Loucy (cell line): ENCODE results near the gene CCDC141.

Experiments
- H2AFZ ChIP-seq: fragments of 200-600 bp; sonication (generic); 2 replicates; pipeline ENCODE4 v1.6.0; 2016; ENCODE audit warnings: antibody characterized with exemption, mild to moderate bottlenecking, low read length, moderate library complexity
- H3F3A ChIP-seq: fragments of 200-600 bp; 2 replicates; pipeline ENCODE4 v1.6.0; 2016; ENCODE audit warnings: antibody characterized with exemption, low read depth, mild to moderate bottlenecking
- H3K27me3 ChIP-seq: fragments of 200-600 bp; sonication (generic); 2 replicates; pipeline ENCODE4 v1.6.1; 2014; ENCODE audit warnings: low read length, mild to moderate bottlenecking; ENCODE audit not compliant: insufficient read depth, poor library complexity, severe bottlenecking
- H3K36me3 ChIP-seq: fragments of 200-600 bp; sonication (generic); 2 replicates; pipeline ENCODE4 v1.6.1; 2016; ENCODE audit warnings: low read length; ENCODE audit not compliant: insufficient read depth
- H3K4me1 ChIP-seq: fragments of 200-600 bp; sonication (generic); 2 replicates; pipeline ENCODE4 v1.5.1; 2014; ENCODE audit warnings: low read length, mild to moderate bottlenecking; ENCODE audit not compliant: insufficient read depth, poor library complexity, severe bottlenecking
- H3K4me2 ChIP-seq: fragments of 200-600 bp; sonication (generic); 2 replicates; pipeline ENCODE4 v1.6.0; 2014; ENCODE audit warnings: antibody characterized with exemption, low read length, low read depth, mild to moderate bottlenecking; ENCODE audit not compliant: poor library complexity, severe bottlenecking
- H3K4me3 ChIP-seq: fragments of 200-600 bp; sonication (generic); 2 replicates; pipeline ENCODE4 v1.5.1; 2014; ENCODE audit warnings: low read length, mild to moderate bottlenecking, mixed read lengths; ENCODE audit not compliant: poor library complexity, severe bottlenecking
- H3K79me2 ChIP-seq: fragments of 200-600 bp; sonication (generic); 2 replicates; pipeline ENCODE4 v1.6.1; 2014; ENCODE audit warnings: low read length; ENCODE audit not compliant: insufficient read depth
- H3K9ac ChIP-seq: fragments of 200-600 bp; sonication (generic); 2 replicates; pipeline ENCODE4 v1.6.0; 2014; ENCODE audit warnings: mild to moderate bottlenecking, low read depth, low read length, moderate library complexity; ENCODE audit not compliant: poor library complexity, severe bottlenecking
- H3K9me2 ChIP-seq: fragments of 200-600 bp; sonication (generic); replicated peaks from 2 replicates; pipeline ENCODE4 v1.6.1; 2016; ENCODE audit warnings: low read depth, low read length, mixed read lengths
- H3K9me3 ChIP-seq: fragments of 200-600 bp; sonication (generic); 2 replicates; pipeline ENCODE4 v1.6.1; 2014; ENCODE audit warnings: mild to moderate bottlenecking, antibody characterized with exemption, low read length, low read depth; ENCODE audit not compliant: insufficient read depth
- H4K20me1 ChIP-seq: fragments of 200-600 bp; sonication (generic); 2 replicates; pipeline ENCODE4 v1.6.0; 2014; ENCODE audit warnings: antibody characterized with exemption, low read length, mild to moderate bottlenecking; ENCODE audit not compliant: insufficient read depth, poor library complexity, severe bottlenecking
- CTCF ChIP-seq: fragments of 200-600 bp; sonication (generic); conservative IDR thresholded peaks from 2 replicates; pipeline ENCODE4 v1.5.1; 2014; ENCODE audit warnings: mild to moderate bottlenecking, antibody characterized with exemption, low read length
- EZH2phosphoT487 ChIP-seq: fragments of 200-600 bp; IDR thresholded peaks from 2 replicates; pipeline ENCODE4 v1.6.1; 2018; ENCODE audit warnings: antibody characterized with exemption, mild to moderate bottlenecking, moderate library complexity, borderline replicate concordance

CCDC141 gene

GRCh38 chr2:178870703-178871102, 179.2 kb downstream of the CCDC141 start:
- H3K4me1 ChIP-seq: peaks cover 18% of the 10 kb centered on the region
- peak overlapping the region; percentile 27 for H3K4me2 ChIP-seq
- no peak for TF ChIP-seq CTCF
- TF ChIP-seq EZH2phosphoT487: no peak
- no peaks in the 10 kb centered on the region for H3F3A ChIP-seq
- no peak overlapping the region for H3K9ac ChIP-seq
- no peaks in the 10 kb centered on the region for H3K27me3 ChIP-seq
- peak overlapping the region; percentile 1; the same call in 1 of the 2 replicates for H2AFZ ChIP-seq
- no peaks in the 10 kb centered on the region for H3K9me3 ChIP-seq
- H3K9me2 ChIP-seq: no peaks in the 10 kb centered on the region
- H3K36me3 ChIP-seq: no peaks in the 10 kb centered on the region
- no peak overlapping the region for H3K4me3 ChIP-seq
- H4K20me1 ChIP-seq: no peaks in the 10 kb centered on the region
- no peaks in the 10 kb centered on the region for H3K79me2 ChIP-seq

GRCh38 chr2:178865999-178866398, 183.9 kb downstream of the CCDC141 start:
- Histone ChIP-seq H3K79me2 (no peaks in the 10 kb centered on the region), H3K36me3 (no peaks in the 10 kb centered on the region), H4K20me1 (no peaks in the 10 kb centered on the region), H2AFZ (no peak overlapping the region), H3K27me3 (no peaks in the 10 kb centered on the region), H3K4me2 (no peak overlapping the region), H3K9me2 (no peaks in the 10 kb centered on the region), H3K9me3 (no peaks in the 10 kb centered on the region), H3K9ac (no peak overlapping the region), H3K4me1 (peaks cover 9% of the 10 kb centered on the region), H3F3A (no peaks in the 10 kb centered on the region), H3K4me3 (no peak overlapping the region)
- TF ChIP-seq EZH2phosphoT487: no peak
- no peak for TF ChIP-seq CTCF

GRCh38 chr2:178865146-178865936, 184.6 kb downstream of the CCDC141 start:
- no peaks in the 10 kb centered on the region for H4K20me1 ChIP-seq
- no peaks in the 10 kb centered on the region for H3K36me3 ChIP-seq
- no peak overlapping the region for H3K4me3 ChIP-seq
- H3K4me1 ChIP-seq: peaks cover 3% of the 10 kb centered on the region
- H3K9ac ChIP-seq: no peak overlapping the region
- H3K4me2 ChIP-seq: no peak overlapping the region
- TF ChIP-seq CTCF (no peak), EZH2phosphoT487 (no peak)
- no peaks in the 10 kb centered on the region for H3K9me2 ChIP-seq
- no peaks in the 10 kb centered on the region for H3K27me3 ChIP-seq
- no peaks in the 10 kb centered on the region for H3F3A ChIP-seq
- no peaks in the 10 kb centered on the region for H3K9me3 ChIP-seq
- no peaks in the 10 kb centered on the region for H3K79me2 ChIP-seq
- H2AFZ ChIP-seq: no peak overlapping the region
